ENCODE measurements around the gene TLE1. TPM values are rescaled to one million over a fixed set of nuclear protein-coding genes. Genes with fewer than 3 reads are reported as not detected.
"Not testable (repeated sequence)": the region's sequence is repeated elsewhere in the genome, so short reads cannot be mapped to it uniquely, and the experiment has no call there.

The TLE1 gene
- total and polyA plus RNA-seq, 2 of the 4 experiments (the other 2 are of a cell fraction): 36.0 to 51.0 TPM

GRCh38 chr9:81737871-81738507 is 48.6 kb upstream of the TLE1 start (continued):
- TF ChIP-seq POLR2A (IDR thresholded peaks at IDR 0.05; ENCODE audit: low read depth, low read length) (no peak), CEBPB (IDR thresholded peaks at IDR 0.05; ENCODE audit: low read depth, low read length) (peak; percentile 41; the same call in 1 of the 2 replicates)

GRCh38 chr9:81730498-81730897 is 41.2 kb upstream of the TLE1 start:
- H3K23ac ChIP-seq (ENCODE audit: low read depth, low read length); H2BK5ac ChIP-seq (ENCODE audit: low read depth, low read length, poor library complexity, severe bottlenecking); H3K4me3 ChIP-seq (ENCODE audit: insufficient read depth, low read depth, low read length); CTCF ChIA-PET; H3K4ac ChIP-seq (ENCODE audit: low read depth, low read length); H3K27ac ChIP-seq (ENCODE audit: insufficient read depth, low read length); H3K18ac ChIP-seq (ENCODE audit: low read depth, low read length); in situ Hi-C loops (cut with MboI; ENCODE audit: low sequenced_read_pairs); POLR2A ChIA-PET (ENCODE audit: unreplicated experiment); H3K4me2 ChIP-seq (ENCODE audit: low read depth, low read length); H3K56ac ChIP-seq (ENCODE audit: extremely low read depth, insufficient read depth, low read length); BruUV-seq (replicated peaks); H4K8ac ChIP-seq (ENCODE audit: low read depth in 2 of 2, low read length in 2 of 2); H2BK15ac ChIP-seq (ENCODE audit: low read depth, low read length); H3K14ac ChIP-seq (replicated peaks; ENCODE audit: low read depth, low read length); H3K4me1 ChIP-seq (ENCODE audit: control insufficient read depth, insufficient read depth, low read length); H3K27me3 ChIP-seq (ENCODE audit: control insufficient read depth, insufficient read depth, low read length); H3K36me3 ChIP-seq (ENCODE audit: control insufficient read depth, insufficient read depth, low read length); intact Hi-C loops (cut with micrococcal nuclease); H2BK120ac ChIP-seq (ENCODE audit: low read depth, low read length); H3K9ac ChIP-seq (ENCODE audit: low read depth, low read length); H4K5ac ChIP-seq (ENCODE audit: low read depth, low read length); H4K20me1 ChIP-seq (ENCODE audit: insufficient read depth, low read length); H2BK20ac ChIP-seq (ENCODE audit: low read depth, low read length); H2AK5ac ChIP-seq (ENCODE audit: low read depth, low read length); H3K79me1 ChIP-seq (ENCODE audit: low read depth in 1 of 2, low read length in 2 of 2); DNase-seq; H3K9me1 ChIP-seq (ENCODE audit: insufficient read depth, low read length); H2AFZ ChIP-seq (replicated peaks; ENCODE audit: low read length, poor library complexity); H3K9me3 ChIP-seq (ENCODE audit: control insufficient read depth, insufficient read depth, low read length); dilution Hi-C loops (cut with HindIII; ENCODE audit: low sequenced_read_pairs, unreplicated experiment); ATAC-seq (ENCODE audit: low read depth); H4K91ac ChIP-seq (ENCODE audit: insufficient read depth, low read depth, low read length); H2AK9ac ChIP-seq (replicated peaks; ENCODE audit: low read depth, low read length, poor library complexity): not testable (repeated sequence)
- no CpG with 5 or more reads among the region's 3 CpGs for WGBS, 2 experiments (ENCODE audit: extremely low coverage in 2 of 2, insufficient read length in 1 of 2)

Measured in IMR-90 (cell line).